AG08396 (cell line): ENCODE data around the gene HS3ST3B1.

ENCODE experiments used
- DNase-seq: peaks from one replicate; pipeline ENCODE4 v3.0.0; 2012; ENCODE audit warnings: low spot score, mixed read lengths

HS3ST3B1 gene

DNA sequence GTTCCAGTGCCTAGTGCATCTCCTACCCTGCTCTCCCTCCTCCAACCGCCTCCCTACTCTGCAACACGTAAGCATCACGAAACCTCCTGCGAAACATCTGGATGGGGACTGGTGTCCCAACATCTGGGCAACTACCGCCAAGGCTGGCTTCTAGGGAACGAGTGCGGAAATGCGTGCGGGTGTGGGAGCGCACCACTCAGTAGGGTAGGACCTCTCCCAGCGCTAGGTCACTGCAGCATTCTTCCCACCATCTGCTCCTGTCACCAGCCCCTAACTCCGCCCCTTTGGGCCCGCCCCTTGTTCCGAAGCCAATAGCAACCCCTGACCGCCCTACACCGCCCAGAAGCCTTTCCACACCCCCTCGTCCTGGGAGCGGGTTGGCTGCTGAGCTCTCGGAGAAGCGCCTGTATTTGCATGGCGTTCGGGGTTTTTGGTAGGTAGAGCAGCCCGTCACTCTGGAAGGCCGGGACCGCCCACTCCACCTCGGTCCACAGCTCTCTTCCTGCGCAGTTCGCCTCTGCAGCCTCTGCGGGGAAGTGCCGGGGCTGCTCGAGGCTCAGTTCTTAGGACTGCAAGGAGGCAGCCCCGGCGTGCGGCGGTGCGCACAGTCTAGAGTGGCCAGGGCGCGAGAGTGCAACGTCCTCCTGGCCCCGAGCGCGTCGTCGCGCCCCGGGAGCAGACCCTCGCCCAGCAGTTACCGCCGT, at the start of gene HS3ST3B1:
TSS of gene HS3ST3B1 (plus strand) at position 507 of the 704 bp plus-strand sequence. CDS start 438 bp downstream, outside the sequence.
- peak; percentile 98 for DNase-seq

DNA sequence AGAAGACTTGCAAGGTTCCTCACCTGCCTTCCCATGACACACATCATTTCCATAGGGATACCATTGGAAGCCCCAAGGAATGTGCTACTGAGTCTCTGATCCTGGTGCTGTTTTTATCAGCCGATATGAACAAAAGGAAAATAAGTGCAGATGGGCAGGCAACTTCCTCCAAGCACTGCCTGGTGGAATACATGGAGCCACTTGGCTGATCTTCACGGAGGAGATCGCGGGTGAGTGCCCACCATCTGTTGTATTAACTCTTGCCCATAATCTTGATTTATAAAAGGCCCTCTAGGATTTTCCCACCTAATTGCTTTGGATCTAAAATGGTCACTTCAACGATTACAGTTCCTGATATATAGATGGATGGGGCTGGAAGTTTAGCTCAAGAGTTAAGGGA, 39.5 kb upstream of the HS3ST3B1 start:
- no peak for DNase-seq

DNA sequence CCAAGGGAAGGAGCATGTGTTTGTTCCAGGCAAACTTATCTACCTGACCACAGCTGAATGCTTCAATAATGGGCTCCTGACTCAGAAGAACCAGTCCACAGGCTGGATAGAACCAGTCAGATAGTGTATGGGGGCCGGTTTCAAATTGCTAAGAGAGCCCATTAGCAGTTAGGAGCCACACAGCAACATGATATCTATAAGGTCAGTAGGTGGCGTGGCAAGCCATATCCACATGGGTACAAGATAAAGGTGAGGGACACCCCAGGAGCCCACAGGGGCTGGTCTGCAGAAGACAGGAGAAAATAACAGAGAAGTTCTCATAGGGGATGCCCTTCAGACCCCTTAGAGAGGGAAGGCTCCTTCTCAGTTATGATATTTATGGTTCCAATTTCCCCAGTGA, 32.6 kb upstream of the HS3ST3B1 start:
- no peak for DNase-seq

DNA sequence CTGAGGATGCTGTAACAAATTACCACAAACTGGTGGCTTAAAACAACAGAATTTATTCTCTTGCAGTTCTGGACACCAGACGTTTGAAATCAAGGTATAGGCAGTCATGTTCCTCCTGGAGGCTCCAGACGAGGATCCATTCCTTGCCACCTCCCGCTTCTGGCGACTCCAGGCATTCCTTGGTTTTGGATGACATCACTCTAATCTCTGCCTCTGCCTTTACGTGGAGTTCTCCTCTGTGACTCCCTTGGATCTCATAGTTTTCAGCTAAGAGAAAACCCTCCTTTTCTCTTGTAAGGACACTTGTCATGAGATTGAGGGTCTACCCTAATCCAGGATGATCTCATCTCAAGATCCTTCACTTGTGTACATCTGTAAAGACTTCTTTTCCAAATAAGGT, 31.4 kb upstream of the HS3ST3B1 start:
- no peak for DNase-seq

DNA sequence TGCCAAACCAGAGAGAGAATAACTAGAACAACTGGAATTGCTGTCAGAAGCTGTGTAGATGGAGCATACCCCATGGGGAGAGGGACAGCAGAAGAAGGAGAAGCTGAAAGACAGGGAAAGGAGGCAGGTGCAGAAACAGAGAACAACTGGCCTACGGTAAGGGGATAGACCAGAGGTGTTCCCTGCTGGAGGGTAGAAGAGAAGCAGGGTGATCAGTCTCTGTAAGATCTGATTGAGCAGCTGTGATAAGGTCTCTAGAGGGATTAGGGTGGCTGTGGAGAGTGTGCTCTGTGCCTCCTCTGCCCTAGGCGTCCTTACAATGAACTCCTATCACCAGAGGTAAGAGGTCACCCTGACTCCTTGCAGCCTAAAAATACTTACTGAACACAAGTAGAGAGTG, 30.4 kb upstream of the HS3ST3B1 start:
- DNase-seq: no peak

DNA sequence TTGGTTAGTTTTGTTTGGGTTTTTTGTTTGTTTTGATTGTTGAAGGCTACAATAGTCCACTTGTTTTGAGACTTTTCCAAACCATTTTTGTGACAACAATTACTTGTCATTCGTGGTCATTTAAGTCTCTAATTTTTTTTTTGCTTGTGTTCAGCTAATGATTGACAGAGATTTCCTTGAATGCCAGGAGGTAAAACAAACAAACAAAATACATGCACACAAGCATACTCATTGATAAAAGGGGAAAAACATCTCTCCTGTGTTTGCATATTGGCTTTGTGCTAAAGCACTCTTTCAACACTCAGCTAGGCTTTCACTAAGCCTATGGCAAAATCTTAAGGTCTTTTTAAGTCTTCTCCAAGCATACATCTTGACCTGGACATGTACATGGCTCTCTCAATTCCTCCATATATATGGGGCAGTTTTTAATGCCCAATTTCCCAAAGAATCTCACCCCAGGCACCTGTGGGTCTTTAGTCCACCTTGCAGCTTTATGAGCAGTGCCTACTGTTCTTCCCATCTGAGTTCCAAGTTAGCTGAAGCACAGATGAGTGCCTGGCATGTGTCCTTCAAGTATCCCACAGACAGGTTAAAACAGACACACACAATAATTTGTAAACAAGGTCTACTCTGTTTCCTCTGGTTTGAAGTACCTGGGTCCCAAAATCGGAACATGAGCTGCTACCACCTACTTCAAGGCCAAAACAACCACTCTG, 24.2 kb upstream of the HS3ST3B1 start:
- no peak for DNase-seq

DNA sequence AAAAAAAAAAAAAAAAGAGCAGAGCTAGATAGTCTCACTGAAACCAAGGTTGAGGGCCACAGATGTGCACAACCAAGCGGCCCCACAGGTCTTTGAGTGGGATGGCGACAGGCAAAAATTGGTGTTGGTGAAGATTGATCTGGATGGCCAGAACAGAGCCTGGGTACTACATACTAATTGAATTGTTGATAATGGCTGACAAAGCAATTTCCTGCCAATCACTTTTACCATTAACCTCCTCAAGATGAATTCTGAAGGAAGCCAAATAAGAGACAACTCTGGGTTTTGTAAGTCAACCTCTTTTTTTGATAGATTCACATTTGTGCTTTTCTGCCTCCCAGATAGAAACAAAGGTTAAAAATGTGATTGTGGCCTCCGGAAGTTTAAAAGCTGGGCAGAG, 19.4 kb upstream of the HS3ST3B1 start:
- DNase-seq: no peak

DNA sequence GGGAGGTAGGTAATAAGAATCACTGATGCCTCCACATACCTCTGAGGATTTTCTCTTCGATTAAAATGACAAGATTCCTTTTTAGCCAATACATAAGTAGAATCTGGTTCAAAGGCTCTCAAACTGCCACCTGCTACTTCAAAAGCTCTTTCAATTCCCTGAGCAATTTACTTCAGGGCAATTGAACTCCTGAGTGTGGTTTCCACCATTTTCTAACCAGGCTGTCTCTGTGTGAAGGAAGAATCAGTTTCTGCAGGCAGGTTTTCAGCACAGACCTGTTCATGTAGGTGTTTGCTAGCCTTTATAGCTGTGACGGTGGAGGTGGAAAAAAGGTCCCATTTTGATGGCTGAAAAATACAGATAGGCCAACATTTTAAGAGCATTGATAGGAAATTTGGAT, 18.2 kb upstream of the HS3ST3B1 start:
- no peak for DNase-seq

DNA sequence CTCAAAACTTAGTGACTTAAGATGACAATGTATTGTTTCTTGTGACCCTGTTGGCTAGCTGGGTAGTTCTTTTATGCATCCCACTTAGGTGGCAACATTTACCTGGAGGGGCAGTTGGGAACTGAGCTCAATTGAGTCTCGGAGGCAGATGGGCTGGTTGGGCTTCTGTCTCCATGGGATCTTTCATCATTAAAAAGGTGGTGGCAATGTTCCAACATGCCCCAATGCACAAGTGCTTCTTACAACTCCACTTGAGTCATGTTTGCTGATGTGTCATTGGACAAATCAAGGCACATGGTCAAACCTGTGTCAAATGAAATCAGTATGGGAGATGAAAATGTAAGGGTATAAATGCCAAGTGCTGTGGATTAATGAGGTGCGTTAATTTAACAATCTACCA, 11.7 kb upstream of the HS3ST3B1 start:
- DNase-seq: no peak

DNA sequence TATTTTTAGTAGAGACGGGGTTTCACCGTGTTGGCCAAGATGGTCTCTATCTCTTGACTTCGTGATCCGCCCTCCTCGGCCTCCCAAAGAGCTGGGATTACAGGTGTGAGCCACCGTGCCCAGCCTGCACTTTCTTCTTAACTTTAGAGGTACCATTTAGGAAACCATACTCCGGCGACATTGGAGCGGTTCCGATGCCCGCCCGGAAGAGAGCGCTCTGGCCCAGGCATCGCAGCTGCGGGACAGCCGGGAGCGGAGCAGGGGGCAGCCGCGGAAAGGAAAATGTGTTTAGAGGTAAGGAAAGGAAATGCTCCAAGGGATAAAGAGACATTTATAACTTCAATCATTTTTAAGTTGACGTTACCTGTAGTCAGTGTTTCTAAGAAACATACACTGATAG, 6.0 kb upstream of the HS3ST3B1 start:
- DNase-seq: no peak

DNA sequence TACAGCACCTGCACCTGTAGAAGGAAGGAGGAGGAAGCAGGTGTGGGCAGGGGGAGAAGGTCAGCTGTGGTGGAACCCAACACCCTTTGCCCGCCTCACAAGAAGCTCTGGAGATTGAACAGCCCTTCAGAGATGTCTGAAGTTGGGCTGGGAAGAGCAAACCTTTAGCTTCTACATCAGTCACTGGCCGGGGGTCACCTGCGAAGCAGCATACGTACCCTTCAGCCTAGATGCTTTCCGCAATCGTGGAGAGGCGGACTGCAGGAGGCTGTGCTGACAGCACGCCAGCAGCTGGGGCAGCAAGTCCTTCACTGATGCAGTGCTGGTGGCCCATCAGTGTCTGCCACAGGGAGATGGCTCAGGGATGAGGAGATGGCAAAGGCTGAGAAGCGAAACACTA, 5.2 kb upstream of the HS3ST3B1 start:
- no peak for DNase-seq

DNA sequence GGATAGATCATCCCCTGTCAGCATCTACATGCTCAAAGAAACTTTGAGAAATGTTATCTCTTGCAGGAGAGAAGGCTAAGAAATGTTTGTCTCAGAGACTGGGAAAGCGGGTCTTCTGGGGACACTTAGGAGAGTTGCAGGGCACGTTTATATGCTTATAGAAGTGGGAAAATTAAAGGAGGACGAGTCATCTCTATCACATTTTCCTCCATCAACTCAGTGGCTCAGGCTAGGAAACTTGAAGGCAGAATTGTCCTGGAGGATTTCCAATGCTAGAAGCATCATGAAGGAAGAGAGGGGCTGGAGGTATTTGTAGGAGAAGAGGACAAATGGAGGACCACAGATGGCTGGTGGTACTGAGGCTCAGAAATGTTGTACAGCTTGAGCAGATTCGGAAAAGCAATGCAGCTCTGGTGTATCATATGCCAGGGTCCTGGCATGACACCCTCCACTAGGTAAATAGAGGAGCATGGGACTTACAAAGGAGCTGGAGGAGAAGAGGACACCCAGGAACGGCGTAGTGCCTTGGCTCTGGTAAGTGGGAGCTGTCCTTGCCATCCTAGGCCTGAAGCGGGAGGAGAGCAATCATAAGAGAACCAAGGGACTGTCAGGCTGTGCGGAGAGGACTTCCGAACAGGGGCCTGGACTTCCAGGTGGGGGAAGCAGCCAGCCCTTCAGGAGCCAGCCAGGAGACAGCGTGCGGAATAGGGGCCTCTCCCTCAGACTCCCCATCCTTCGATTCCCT, 4.5 kb upstream of the HS3ST3B1 start:
- no peak for DNase-seq

DNA sequence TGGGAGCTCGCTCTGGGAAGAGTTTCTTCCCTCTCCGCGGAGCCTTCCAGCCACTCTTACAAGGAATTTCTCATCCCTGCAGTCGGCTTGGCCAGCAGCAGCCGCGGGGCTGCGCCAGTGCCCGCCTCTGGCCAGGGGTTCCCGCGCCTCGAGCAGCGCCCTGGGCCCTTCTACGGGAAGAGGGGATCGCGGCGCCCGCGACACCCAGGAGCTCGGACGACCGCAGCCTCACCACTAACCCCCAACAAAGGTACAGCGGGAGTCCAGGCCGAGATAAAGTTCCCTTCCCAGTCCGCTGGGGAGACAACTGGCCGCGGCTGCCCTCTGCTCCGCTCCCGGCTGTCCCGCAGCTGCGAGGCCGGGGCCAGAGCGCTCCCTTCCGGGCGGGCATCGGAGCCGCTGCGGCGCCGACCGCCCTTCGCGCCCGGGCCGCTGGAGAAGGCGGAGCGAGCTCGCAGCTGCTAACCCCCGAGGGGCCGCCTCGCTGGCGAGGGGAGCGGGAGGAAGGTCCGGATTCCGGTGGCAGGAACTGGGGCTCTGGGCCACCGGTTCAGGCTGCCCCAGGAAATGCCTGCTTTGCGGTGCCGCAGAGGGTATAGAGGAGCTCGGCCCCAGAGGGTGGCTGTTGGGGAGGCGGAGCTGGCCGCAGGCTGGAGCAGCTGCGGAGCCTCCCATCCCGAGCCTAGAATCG, 3.6 kb upstream of the HS3ST3B1 start:
- DNase-seq: peak; percentile 82

DNA sequence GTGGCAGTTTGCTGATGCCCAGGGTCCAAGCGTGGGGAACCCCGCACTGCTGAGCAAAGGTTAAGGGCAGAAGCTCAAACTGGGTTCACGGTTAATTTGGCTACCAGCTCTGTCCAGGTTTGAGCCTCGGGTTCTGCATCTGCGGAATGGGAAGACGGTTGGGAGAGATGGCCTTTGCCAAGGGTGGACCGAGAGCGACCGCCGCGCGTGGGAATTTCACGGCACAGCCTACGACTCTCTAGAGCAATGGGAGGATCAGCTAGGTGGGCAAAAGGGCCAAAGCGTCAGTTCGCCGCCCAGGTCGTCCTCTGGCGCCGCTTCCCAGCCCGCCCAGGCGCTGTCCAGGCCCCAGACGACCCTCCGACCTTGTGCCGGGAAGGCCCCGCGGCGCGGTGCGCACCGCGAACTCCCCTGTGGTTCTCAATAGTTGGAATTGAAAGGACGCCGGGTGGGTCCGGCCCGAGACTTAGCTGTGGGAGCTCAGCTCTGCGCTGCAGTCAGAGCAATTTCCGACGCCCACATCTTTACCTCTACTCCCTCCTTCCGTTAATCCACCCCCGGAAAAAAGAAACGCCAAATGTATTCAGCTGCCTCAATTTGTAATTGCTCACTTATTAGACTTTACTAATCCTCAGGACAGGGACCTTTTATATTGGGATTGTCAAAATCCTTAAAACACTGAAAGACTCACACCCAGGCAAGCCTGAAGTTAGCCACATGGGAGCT, 2.5 kb upstream of the HS3ST3B1 start:
- DNase-seq: no peak

DNA sequence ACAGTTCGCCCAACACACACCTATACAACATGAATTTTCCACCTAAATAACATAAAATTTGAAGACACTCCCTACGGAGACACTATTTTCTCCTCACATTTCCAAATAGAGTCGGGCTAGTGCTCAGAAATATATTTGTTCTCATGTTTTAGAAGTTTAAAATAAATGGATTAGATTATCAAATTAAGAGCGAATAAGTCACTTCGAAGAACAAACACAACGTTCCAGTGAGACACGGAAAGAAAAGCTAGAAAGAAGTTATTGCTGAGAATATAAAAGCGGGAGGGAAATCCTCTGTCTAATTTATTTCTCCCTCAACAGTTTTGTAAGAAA, 2.0 kb upstream of the HS3ST3B1 start:
- no peak for DNase-seq

DNA sequence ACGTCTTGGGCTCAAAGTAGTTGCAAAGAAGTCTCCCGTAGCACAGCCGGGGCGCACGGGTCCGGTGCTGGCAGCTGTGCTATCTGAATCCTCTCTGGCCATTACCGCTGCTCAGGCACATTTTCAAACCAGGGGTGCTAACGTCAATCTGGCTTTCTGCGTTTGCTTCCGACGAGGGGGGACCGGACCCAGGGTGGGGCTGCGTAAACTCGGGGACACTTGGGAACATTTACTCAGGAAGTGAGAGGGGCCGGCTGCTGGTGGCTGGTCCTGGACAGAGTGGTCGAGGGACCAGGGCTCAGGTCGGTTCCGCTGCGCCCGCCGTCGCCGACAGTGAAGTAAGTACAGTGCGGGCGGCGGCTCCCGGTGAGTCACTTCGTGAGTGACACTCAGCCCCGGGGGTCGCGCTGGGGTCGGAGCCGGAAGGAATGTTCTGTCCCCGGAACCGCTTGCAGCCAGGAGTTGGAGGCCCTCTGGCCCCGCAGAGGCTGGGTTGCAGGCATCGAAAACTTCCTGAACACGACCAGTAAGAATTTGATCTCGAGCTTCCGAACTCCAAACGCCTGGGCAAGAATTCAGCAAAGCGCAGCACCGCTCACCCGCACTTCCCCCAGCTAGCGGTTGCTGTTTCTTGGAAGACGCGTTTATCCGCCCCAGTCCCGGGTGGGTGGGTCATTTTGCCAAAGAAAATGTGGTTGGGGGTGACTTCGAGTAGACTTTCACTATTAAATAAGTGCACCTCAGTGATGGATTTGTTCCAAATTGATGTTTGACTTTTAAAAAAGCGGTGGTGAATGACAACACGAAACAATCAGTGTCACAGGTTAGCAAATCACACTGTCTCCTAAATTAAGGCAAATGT, 1.4 kb upstream of the HS3ST3B1 start:
- DNase-seq: peak; percentile 54

DNA sequence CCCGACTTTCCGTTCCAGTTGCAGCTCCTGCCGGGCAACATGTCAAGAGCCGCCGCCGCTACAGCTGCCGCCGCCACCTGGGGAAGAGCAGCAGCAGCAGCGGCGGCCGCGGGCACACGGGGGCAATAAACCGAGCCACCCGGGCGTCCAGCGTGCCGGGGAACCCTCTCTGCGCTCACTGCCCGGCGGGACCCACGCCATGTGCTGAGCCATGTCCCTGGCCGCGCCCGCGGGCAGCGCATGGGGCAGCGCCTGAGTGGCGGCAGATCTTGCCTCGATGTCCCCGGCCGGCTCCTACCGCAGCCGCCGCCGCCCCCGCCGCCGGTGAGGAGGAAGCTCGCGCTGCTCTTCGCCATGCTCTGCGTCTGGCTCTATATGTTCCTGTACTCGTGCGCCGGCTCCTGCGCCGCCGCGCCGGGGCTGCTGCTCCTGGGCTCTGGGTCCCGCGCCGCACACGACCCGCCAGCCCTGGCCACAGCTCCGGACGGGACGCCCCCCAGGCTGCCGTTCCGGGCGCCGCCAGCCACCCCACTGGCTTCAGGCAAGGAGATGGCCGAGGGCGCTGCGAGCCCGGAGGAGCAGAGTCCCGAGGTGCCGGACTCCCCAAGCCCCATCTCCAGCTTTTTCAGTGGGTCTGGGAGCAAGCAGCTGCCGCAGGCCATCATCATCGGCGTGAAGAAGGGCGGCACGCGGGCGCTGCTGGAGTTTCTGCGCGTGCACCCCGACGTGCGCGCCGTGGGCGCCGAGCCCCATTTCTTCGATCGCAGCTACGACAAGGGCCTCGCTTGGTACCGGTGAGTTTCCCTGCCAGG, 604 bp downstream of the HS3ST3B1 start:
- peak; percentile 39 for DNase-seq

DNA sequence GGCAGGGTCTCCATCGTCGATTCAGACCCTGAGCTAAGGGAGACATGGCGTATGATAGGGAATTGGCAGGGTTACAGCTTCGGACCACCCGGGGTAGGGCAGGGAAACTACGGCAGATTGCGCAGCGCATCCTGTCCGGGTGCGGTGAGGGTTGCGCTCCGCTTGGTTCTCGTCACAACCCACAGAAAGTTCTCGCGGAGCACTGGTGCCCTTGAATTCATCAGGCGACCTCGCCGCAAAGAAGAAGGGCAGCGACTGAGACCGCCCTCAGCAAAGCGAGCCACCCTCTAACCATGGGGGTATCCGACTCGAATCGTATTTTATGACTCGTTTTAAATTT, 1.2 kb downstream of the HS3ST3B1 start:
- DNase-seq: peak; percentile 47

DNA sequence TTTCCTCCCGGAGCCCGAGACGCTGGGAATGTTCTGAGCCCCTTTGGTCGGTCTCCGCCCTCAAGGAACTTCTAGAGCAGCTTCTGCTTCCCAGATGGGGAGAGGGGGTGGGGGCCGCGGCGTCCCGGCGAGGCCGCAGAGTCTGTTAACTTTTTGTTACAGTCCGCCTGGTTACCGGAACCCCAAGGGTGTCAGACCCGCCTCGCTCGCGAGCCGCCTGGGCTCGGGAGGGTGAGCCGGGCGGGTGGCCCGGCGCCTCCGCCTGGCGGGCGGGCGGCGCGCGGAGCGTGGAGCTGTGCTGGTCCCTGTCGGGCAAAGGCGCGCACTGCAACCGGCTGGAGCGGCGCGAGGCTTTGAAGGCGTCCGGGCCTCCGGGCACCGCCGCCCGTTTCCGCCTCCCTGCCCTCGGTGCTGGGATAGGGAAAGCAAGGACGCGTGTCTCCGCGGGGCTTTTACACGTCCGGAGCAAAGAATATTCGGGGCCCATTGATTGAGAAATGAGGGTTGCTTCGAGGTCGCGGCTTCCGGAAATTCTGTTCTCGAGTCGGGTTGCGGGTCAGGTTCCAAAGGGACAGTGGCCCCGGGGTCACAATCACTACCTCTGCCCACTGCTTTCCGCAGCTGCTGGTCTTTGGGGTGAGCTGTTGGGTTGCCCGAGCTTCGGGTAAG, 1.7 kb downstream of the HS3ST3B1 start:
- peak; percentile 89 for DNase-seq
